Measurements from ENCODE around the gene SPESP1. TPM values are rescaled to one million over a fixed set of nuclear protein-coding genes. Genes with fewer than 3 reads are reported as not detected.

Gene SPESP1
- total RNA-seq, 4 donors from 2014 or later: 1.3 to 3.6 (median 1.6) TPM

DNA sequence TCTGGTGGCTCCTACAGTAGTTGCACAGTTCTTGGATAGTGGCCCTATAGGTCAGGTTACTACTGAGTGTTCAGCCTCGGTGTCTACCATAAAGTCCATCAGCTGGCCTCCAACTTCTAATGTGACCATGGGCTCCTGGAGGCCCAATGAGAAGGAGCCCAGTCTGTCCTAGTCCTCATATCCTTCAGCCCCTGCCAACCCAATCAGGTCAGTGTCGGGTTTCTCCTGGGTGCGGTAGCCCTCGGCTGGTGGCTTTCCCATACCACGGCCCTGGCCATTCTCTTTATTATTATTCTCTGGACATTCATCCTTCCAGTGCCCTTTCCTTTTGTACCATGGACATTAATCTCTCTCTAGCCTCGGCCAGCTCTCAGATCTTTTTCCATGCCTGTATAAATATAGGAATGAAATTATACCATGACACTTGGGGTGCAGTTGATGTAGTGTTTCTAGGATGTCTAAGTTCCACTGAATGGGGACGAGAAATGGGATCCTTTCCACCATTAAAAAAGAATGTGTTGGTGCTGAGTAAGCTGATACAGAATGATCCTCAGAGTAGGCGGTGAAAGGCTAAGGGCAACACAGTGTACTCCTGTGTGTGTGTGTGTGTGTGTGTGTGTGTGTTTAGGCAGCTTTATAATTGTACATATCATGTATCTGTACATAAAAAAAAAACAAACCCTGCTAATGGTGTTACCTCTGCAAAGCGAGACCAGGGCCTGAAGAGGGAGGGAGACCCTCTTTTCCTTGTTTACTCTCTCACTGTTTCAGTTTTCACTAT, 64.8 kb downstream of the SPESP1 start:
- intact Hi-C loops (cut with DNase I; ENCODE audit: low total_unique reads): no loop called here
- in situ Hi-C loops (cut with MboI; ENCODE audit: low sequenced_read_pairs in 4 of 4): no loop called here

More for the DNA sequence above, 64.8 kb downstream of the SPESP1 start:
- DNase-seq (no peak), ATAC-seq (peak in 1 of 2 donors; percentile 23)
- Histone ChIP-seq H3K36me3 (no peaks in the 10 kb centered on the region), H3K9me3 (no peaks in the 10 kb centered on the region), H3K27me3 (no peaks in the 10 kb centered on the region), H3K4me1 (peaks cover 7 to 16% of the 10 kb centered on the region in 2 donors), H3K27ac (peak overlapping the region in 1 of 4 donors; percentile 51), H3K4me3 (no peak overlapping the region)
- no peak for TF ChIP-seq POLR2A (IDR thresholded peaks at IDR 0.05)
- TF ChIP-seq, protein P1, sequence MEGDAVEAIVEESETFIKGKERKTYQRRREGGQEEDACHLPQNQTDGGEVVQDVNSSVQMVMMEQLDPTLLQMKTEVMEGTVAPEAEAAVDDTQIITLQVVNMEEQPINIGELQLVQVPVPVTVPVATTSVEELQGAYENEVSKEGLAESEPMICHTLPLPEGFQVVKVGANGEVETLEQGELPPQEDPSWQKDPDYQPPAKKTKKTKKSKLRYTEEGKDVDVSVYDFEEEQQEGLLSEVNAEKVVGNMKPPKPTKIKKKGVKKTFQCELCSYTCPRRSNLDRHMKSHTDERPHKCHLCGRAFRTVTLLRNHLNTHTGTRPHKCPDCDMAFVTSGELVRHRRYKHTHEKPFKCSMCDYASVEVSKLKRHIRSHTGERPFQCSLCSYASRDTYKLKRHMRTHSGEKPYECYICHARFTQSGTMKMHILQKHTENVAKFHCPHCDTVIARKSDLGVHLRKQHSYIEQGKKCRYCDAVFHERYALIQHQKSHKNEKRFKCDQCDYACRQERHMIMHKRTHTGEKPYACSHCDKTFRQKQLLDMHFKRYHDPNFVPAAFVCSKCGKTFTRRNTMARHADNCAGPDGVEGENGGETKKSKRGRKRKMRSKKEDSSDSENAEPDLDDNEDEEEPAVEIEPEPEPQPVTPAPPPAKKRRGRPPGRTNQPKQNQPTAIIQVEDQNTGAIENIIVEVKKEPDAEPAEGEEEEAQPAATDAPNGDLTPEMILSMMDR (IDR thresholded peaks at IDR 0.05 in 4 of 5, conservative IDR thresholded peaks at IDR 0.05 in 1 of 5): no peak

Other genes starting within 250 kb of the SPESP1 start
- 10 to 100 TPM; 27.1 to 55.8 (median 50.6) TPM for gene ANP32A, start 109.6 kb upstream of the SPESP1 start, total RNA-seq
- not detected for gene NOX5, start 84.2 kb downstream of the SPESP1 start, total RNA-seq
- 1 to 10 TPM; 4.8 to 6.6 (median 5.6) TPM for gene GLCE, start 230.1 kb downstream of the SPESP1 start, total RNA-seq

Measured in gastrocnemius medialis (tissue), 4 donors.